Fibroblast of lung (primary cell): ENCODE results near the gene MATN3. TPM values are rescaled to one million over a fixed set of nuclear protein-coding genes. Genes with fewer than 3 reads are reported as not detected.

Experiments used
- DNase-seq, 2 donors: peaks; one replicate each; pipeline versions ENCODE4 v3.0.0 to v3.0.0-alpha.2; 2010; ENCODE audit warnings: low read depth in 2 of 2
- H2AFZ ChIP-seq: 2 replicates; pipeline ENCODE4 v1.5.1; 2012; ENCODE audit warnings: low read length, control low read depth, inconsistent platforms
- H3K27ac ChIP-seq: 2 replicates; pipeline ENCODE4 v1.5.1; 2011; ENCODE audit warnings: low read length, control low read depth; ENCODE audit not compliant: insufficient read depth
- H3K27me3 ChIP-seq: 2 replicates; pipeline ENCODE4 v1.5.1; 2011; ENCODE audit warnings: mild to moderate bottlenecking, low read length; ENCODE audit not compliant: control insufficient read depth, insufficient read depth
- H3K36me3 ChIP-seq: 2 replicates; pipeline ENCODE4 v1.5.1; 2011; ENCODE audit warnings: low read length; ENCODE audit not compliant: control insufficient read depth, insufficient read depth
- H3K4me1 ChIP-seq: 2 replicates; pipeline ENCODE4 v1.5.1; 2011; ENCODE audit warnings: low read length; ENCODE audit not compliant: control insufficient read depth, insufficient read depth; ENCODE audit errors: extremely low read depth
- H3K4me2 ChIP-seq: 2 replicates; pipeline ENCODE4 v1.5.1; 2011; ENCODE audit warnings: low read length, control low read depth; ENCODE audit not compliant: insufficient read depth; ENCODE audit errors: extremely low read depth
- H3K4me3 ChIP-seq, 4 experiments: fragments of 200-600 bp in 1 of 4; sonication (generic) in 1 of 4; replicated peaks in 1 of 4; 2 replicates each; pipeline ENCODE4 v1.5.1; 2011 to 2016; ENCODE audit warnings: low read length in 4 of 4, low read depth in 3 of 4, mild to moderate bottlenecking in 3 of 4, control low read depth in 2 of 4, inconsistent platforms in 1 of 4, mixed read lengths in 1 of 4; ENCODE audit not compliant: insufficient read depth in 1 of 4; ENCODE audit errors: control extremely low read depth in 1 of 4
- H3K79me2 ChIP-seq: 2 replicates; pipeline ENCODE4 v1.5.1; 2012; ENCODE audit warnings: mild to moderate bottlenecking, low read length, inconsistent platforms; ENCODE audit not compliant: control insufficient read depth, insufficient read depth
- H3K9ac ChIP-seq: 2 replicates; pipeline ENCODE4 v1.5.1; 2011; ENCODE audit warnings: mild to moderate bottlenecking, low read length, control low read depth; ENCODE audit not compliant: insufficient read depth
- H3K9me3 ChIP-seq: 2 replicates; pipeline ENCODE4 v1.5.1; 2012; ENCODE audit warnings: low read depth, low read length; ENCODE audit not compliant: control insufficient read depth, insufficient read depth
- H4K20me1 ChIP-seq: 2 replicates; pipeline ENCODE4 v1.5.1; 2011; ENCODE audit warnings: low read length; ENCODE audit not compliant: control insufficient read depth, insufficient read depth; ENCODE audit errors: extremely low read depth
- CTCF ChIP-seq, 2 donors: IDR thresholded peaks in 1 of 2; conservative IDR thresholded peaks in 1 of 2; 1 replicate in 1 of 2; 2 replicates in 1 of 2; pipeline ENCODE4 v1.5.1; 2011 to 2012; ENCODE audit warnings: low read length in 2 of 2, control low read depth in 1 of 2, inconsistent platforms in 1 of 2, low read depth in 1 of 2, mild to moderate bottlenecking in 1 of 2
- EZH2 ChIP-seq: IDR thresholded peaks from 2 replicates; pipeline ENCODE4 v1.5.1; 2012; ENCODE audit warnings: low read length, control low read depth, mild to moderate bottlenecking; ENCODE audit errors: missing control alignments
- polyA plus RNA-seq, 2 donors: library from polyadenylated mRNA; depleted of rRNA in 1 of 2; stranded (reverse) in 1 of 2; unstranded in 1 of 2; fragments of >200 nt; gene quantifications; 2 replicates each; pipeline ENCODE4 v1.2.1, GENCODE V29; 2011 to 2012; ENCODE audit warnings: missing spikeins in 1 of 2
- total RNA-seq: library from RNA; depleted of rRNA; stranded (reverse); fragments of >200 nt; gene quantifications from 2 replicates; pipeline ENCODE4 v1.2.1, GENCODE V29; 2014

MATN3 gene
- total and polyA plus RNA-seq, 2 donors (not counting 1 experiment from before 2014, with no cell fraction given), result 2.3 to 6.9 TPM

DNA sequence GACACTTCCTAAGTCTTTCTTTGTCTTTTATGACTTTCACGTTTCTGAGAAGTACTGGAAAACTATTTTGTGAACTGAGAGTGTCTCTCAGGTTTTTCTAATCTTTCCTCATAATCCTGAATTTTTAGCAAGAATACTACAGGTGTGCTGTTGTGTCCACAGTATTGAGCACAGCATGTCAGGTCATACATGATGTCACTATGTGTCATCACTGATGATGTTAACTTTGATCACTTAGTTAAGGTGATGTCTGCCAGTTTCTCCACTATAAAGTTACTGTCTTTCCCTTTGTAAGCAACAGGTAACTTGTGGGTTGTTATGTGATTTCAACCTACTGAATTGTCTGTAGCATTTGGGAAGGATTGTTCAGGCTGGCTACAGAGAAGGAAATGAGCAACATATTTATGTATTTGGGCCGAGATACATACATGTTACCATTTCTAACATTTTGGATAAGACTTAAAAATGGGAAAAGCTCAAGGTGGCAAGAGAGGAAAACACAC lies 11.1 kb downstream of the MATN3 start:
- Histone ChIP-seq H2AFZ (no peak overlapping the region), H3K27me3 (no peaks in the 10 kb centered on the region), H4K20me1 (no peaks in the 10 kb centered on the region), H3K4me3 (no peak overlapping the region), H3K9ac (no peak overlapping the region), H3K27ac (no peak overlapping the region), H3K79me2 (no peaks in the 10 kb centered on the region), H3K4me1 (no peaks in the 10 kb centered on the region), H3K4me2 (no peak overlapping the region), H3K36me3 (no peaks in the 10 kb centered on the region), H3K9me3 (no peaks in the 10 kb centered on the region)
- DNase-seq, result no peak
- TF ChIP-seq EZH2 (no peak), CTCF (conservative IDR thresholded peaks at IDR 0.05 in 1 of 2, IDR thresholded peaks at IDR 0.05 in 1 of 2; ENCODE audit: low read depth in 1 of 2, low read length in 2 of 2) (no peak)

DNA sequence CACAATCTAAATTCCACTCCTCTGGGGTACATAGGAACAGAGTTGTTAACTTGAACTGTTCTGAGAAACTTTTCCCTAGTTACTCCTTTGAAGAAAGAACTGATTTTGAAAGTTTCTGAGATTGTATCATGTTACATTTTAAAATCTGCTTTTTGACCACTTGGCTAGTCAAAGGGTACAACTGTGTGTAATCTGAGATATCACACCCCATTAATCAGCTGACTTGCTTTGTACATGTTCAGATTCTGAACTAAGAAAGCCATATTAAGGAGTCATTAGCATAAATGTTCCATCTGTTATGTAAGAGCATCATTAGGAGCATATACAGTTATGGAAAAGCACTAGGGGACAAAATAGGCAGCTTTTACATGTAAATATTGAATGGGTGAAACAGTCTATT lies 18.7 kb downstream of the MATN3 start:
- no peaks in the 10 kb centered on the region for H3K4me1 ChIP-seq
- peak in 1 of 2 donors; percentile 92 for DNase-seq
- H4K20me1 ChIP-seq, result no peaks in the 10 kb centered on the region
- H2AFZ ChIP-seq, result no peak overlapping the region
- no peaks in the 10 kb centered on the region for H3K27me3 ChIP-seq
- TF ChIP-seq CTCF (conservative IDR thresholded peaks at IDR 0.05 in 1 of 2, IDR thresholded peaks at IDR 0.05 in 1 of 2; ENCODE audit: low read depth in 1 of 2, low read length in 2 of 2) (no peak), EZH2 (no peak)
- H3K27ac ChIP-seq, result no peak overlapping the region
- H3K79me2 ChIP-seq, result no peaks in the 10 kb centered on the region
- no peaks in the 10 kb centered on the region for H3K9me3 ChIP-seq
- no peak overlapping the region for H3K4me2 ChIP-seq
- H3K4me3 ChIP-seq, result no peak overlapping the region
- H3K9ac ChIP-seq, result no peak overlapping the region
- H3K36me3 ChIP-seq, result no peaks in the 10 kb centered on the region

- TF ChIP-seq CTCF (conservative IDR thresholded peaks at IDR 0.05 in 1 of 2, IDR thresholded peaks at IDR 0.05 in 1 of 2; ENCODE audit: low read depth in 1 of 2, low read length in 2 of 2), result no peak
- TF ChIP-seq EZH2, result no peak
- Histone ChIP-seq H3K79me2 (no peaks in the 10 kb centered on the region), H2AFZ (no peak overlapping the region)
Observed at GRCh38 chr2:19991895-19992294, 20.6 kb downstream of the MATN3 start.

More at GRCh38 chr2:19991895-19992294, 20.6 kb downstream of the MATN3 start:
- H3K9me3 ChIP-seq, result no peaks in the 10 kb centered on the region
- no peak overlapping the region for H3K27ac ChIP-seq
- no peaks in the 10 kb centered on the region for H3K36me3 ChIP-seq
- no peak overlapping the region for H3K9ac ChIP-seq
- no peak for DNase-seq
- no peaks in the 10 kb centered on the region for H3K27me3 ChIP-seq
- no peaks in the 10 kb centered on the region for H3K4me1 ChIP-seq
- no peak overlapping the region for H3K4me2 ChIP-seq
- H4K20me1 ChIP-seq, result no peaks in the 10 kb centered on the region
- no peak overlapping the region for H3K4me3 ChIP-seq
